GOT3 (cell line): ENCODE measurements around the gene HECW1.
"Not testable (repeated sequence)": the region's sequence is repeated elsewhere in the genome, so short reads cannot be mapped to it uniquely, and the experiment has no call there.

Source experiments
- DNase-seq: peaks from one replicate; lab custom pipeline; 2025; ENCODE audit warnings: mixed read lengths; lab: John Stamatoyannopoulos, UW

Gene HECW1

DNA sequence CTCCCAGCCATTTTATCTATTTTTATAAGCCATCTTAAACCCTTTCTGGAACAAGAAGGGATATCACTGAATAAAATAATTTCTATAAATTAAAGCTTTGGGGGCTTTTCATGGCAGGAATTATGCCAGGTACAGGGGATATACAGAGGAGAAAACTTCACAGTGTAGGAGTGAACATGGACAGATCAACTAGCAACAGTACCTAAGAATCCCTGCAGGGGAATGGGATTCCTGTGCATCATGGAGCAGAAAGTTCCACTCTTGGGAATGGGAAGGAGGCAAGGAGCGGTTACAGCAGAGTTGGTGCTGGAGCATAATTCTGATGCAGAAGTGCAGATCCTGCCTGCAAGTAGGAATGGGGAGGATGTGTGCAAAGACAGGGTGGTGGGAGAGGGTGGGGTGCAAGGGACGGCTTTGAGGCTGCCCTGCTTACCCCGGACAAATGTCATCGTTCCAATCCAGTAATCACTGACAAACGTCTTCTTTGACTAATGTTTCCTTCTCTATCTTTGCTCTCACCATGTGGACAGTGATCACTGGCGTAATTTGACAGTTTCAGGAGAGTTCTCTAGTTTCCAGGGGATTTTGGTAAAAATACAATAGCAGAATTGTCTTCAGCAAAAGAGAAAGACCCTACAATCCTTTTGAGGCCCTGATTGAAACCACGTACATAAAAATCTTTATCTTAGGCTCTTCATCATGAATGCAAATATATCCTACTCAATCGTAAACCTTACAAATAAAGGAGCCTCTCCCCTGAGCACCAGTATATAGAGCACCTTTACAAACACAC lies 196.7 kb downstream of the HECW1 start:
- no peak for DNase-seq

DNA sequence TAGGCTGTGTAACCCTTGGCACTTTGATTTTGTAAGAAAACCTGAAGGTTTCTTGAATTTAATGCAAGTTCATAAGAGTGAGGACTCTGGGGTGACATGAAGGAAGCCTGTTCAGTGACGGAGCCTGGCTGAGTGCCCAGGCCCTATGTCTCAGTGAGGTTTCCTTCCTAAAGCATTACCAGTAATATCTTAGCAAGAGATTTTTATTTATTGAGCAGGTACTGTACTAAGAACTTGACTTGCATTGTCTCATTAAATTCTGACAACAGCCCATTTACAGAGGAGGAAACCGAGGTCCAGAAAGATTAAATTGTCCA lies 197.2 kb downstream of the HECW1 start:
- no peak for DNase-seq

DNA sequence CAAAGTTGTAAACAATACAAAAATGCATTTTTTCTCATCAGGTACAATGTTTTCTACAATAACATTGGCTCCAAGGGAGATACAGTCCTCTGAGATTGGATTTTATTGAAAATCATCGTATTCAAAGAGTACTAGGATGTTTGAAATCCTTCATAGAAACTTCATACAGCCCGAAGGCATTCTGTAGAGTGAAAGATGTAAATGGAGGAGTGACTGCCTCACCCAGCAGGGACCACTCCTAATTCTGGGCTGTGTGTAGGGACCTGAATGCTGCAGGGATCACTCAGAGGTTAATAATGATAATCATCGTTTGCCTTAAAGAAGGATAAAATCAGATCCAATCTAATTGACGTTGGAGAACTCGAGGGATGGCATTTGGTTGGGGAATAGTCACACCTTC lies 198.6 kb downstream of the HECW1 start:
- DNase-seq: no peak

DNA sequence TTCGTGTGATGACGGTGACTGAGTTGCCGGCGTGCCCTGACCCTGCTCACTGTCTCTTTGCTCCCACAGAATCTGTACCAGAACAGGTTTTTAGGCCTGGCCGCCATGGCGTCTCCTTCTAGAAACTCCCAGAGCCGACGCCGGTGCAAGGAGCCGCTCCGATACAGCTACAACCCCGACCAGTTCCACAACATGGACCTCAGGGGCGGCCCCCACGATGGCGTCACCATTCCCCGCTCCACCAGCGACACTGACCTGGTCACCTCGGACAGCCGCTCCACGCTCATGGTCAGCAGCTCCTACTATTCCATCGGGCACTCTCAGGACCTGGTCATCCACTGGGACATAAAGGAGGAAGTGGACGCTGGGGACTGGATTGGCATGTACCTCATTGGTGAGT lies 199.2 kb downstream of the HECW1 start:
- DNase-seq: no peak

DNA sequence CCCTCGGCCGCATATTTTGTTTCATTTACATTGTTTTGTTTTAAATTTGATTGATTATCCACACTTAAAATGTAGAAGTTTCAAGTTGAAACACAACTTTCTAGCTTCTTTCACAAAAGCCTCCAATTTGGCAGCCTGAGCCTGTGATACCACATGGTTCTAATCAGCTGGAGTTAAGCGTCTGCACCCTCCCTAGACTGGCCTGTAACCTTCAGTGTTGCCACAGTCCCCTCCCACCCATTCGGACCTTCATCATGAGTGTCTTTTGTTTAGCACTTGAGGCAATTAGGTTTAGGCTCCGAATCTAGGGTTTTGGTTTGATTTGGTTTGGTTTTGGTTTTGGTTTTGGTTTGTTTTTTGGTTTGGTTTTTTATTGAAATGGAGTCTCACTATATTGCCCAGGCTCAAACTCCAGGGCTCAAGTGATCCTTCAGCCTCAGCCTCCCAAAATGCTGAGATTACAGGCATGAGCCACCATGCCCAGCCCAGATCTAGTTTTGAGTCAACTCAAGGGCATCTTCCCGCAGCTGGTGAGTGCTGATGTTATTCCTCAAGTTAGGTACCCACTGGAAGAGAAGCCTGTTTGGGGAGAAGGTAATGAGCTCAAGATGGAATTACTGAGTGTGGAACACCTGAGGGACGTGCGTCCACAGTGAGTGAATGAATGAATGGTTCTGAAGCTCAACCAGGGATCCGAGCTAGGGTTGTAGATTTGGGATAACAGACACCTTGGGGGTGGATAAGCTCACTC lies 201.4 kb downstream of the HECW1 start:
- DNase-seq: no peak

DNA sequence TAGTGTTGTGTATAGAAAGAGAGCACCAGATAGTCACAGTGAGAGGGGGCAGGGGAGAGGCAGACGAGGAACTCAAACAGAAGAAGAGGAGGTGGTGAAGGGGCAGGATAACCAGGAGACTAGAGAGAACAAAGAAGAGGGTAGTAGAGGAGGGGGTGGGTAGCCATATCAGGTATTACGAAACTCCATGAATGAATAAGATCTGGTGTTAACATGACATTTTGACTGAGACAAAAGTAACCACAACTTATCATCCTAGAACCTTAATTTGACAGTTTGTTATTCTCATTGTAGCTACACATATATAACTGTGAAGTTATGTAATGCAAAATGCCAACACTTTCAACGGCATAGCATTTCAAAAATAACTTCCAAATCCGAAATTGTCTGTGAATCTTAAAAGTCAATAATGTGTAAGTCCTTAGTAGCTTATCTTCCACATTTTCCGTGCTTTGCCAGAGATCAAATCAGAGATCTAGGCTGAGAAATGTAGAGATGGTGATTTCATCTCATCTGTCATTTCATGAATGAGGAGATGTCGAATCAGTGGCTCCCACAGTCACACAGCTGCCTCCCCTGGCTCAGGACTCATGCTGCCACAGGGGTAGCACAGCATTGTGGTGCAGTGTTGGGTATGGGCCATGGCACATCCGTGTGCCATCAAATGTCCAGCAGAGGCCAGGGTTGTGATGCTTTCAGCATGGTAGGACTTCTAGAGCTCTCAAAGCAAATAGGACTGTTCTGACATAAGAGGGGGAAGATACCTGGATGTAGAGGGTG lies 202.1 kb downstream of the HECW1 start:
- DNase-seq: no peak

DNA sequence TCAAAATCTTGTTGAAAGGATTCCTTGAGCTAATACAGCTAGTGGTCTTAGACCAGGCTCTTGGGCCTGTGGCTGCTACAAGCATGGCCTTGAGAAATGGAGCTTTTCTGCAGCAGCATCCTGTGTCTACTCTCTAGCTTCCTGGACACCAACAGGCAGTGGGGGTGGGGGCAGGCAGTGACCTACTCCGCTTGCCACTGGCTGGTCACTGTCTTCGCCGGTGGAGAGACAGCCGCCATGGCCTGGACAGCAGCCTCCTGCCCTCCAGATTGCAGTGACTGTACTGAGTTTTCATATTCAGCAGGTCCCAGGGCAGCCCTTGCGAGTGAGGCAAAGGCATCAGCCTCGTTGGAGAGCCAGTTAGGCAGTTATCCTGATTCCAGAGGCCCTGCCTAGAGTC lies 204.6 kb downstream of the HECW1 start:
- no peak for DNase-seq

DNA sequence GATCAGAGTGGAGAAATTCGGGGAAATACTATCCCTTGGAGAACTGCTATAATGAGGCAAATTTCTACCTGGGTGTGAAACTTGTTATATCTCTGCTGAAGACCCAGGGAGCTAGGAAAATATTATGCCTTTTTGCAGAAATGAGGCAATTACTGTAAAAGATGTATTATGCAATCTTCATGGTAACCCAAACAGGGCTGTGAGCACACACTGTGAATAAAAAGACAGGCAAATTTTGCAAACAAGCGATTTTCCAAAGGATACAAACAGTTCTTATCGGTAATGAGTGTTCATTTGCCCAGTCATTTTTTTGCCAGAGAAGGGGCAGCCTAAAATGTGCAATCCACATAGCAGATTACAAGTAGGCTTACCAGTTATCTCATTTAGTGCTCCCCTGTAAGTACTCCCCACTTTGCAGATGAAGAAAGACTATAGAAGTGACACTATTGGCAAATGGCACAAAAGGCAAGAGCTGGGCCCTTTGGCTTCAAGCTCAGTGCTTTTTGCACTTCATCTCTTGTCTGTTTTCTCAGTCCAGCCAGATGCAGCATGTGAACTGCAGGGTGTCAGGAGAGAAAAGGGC lies 205.8 kb downstream of the HECW1 start:
- DNase-seq: no peak

DNA sequence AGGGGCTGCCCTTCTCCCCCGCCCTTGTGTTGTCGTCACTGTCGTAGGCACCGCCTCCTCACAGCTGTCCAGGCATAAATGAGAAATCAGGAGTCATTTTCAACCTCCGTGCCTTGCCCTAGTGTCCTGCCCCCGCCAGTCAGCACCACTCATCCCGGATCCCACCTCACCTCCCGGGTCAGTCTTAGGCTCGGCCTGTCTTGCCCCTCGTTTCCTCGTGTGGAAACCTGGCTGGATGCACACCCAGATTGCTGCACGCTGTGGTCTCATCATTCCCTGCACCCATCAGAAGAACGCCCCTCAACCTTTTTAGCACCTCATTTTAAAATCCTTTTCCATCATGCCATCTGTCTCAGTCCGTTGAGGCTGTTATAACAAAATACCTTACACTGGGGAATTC lies 213.1 kb downstream of the HECW1 start:
- DNase-seq: no peak

DNA sequence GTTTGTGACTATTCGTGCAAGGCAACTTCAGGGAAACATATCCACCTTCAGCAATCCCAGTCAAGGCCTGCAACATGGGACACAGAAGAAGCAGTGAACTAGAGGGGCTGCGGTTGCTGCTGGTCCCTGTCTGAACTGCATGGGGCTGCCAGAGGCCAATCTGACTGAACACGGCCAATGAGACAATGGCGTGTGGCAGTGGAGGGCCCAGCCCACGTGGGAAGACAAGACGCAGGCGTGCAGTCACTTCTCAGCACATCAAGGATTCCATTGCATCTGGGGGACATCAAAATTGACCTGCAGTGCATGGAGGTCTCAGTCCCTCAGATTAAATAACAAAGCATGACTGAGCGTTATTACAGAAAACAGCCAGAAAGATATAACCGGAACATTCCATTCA lies 215.9 kb downstream of the HECW1 start:
- no peak for DNase-seq

DNA sequence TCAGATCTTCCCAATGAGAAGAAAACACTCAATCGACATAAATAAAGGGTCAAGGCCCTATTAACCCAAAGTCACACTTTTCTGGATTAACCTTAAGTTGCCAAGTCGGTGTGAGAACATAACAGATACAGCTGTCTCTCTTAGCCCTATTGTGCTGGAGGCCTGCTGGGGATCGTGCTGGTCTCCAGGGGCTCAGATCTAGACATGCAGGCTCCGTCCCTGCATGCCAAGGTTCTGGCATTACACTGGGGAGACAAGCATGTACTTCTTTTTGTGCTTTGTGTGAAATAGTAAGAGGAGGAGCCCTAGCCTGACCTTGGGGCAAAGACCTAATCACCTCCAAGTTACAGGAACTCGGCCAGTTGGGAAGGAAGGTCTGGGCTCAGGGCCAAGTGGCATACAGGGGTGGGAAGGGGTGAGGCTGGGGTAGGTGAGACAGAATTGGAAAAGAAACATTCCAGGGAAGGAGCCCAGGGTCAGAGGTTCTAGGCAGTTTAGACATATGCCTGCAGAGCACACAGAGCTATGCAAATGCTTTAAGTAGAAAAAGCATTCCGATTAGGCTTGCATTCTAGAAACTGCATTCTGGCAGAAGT lies 216.4 kb downstream of the HECW1 start:
- no peak for DNase-seq

DNA sequence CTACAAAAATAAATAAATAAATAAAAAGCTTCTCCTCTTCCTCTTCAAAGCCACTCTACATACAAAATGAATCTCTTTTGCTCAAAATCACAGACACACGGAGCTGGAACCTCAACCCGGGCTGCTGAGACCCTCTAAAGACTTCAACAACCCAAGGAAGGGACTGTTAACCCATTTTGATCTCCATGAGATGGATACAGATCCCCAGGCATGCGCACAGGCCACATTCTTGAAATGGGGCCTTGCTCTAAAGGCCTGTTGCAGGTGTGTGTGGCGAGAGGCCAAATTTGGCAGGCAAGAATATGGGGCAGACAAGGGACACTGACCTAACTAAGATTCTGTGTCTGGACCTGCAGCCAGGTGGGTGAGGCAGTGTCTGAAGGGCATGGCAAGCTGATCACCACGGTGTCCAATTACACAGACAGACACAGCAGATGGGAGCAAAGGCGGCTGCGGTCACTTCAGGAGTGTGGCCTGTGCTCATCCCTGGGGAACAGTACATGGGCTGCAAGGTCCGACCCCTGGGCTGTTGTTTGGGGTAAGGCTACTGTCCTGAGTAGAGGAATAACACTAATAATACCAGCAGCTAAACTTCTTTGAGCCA lies 219.8 kb downstream of the HECW1 start:
- DNase-seq: no peak

DNA sequence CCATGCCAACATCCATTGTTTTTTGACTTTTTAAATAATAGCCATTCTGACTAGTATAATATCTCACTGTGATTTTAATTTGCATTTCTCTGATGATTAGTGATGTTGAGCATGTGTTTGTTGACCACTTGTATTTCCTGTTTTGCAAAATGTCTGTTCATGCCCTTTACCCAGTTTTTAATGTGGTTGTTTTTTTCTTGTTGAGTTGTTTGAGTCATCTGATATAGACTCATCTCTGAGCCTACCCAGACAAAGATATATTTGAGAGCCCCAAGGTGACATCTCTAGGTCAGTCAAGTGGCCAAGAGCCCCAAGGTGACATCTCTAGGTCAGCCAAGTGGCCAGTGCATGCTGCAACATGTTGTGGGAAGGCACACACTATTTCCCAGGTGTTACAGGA lies 224.7 kb downstream of the HECW1 start:
- DNase-seq: no peak

DNA sequence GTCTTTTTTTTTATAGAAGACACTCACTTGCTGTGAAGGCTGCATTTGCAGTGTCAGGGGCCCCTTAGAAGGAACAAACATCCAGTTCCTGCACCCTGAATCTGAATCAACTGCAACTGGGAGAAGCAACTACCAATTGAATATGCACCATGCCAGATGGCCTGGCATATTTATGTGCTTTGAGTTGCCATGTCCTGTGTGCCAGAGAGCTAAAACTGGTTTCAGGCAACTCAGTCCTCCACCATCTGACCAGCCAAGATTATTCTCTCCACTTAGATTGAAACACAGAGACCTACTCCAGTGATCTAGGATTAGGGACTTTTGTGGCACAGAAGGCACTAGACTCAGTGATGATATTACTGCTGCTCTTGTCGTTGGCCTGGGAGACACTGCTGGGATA lies 225.4 kb downstream of the HECW1 start:
- no peak for DNase-seq

DNA sequence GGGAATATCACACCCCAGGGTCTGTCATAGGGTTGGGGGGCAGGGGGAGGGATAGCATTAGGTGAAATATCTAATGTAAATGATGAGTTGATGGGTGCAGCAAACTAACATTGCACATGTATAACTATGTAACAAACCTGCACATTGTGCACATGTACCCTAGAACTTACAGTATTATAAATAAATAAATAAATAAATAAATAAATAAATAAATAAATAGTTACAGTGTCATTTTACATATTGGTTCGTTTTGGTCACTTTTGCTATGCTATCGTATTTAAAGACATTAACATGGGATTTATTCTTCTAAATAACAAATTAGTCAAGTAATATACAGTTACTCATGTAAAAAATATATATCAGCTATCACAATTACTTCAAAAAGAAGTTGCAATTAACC lies 228.7 kb downstream of the HECW1 start:
- DNase-seq: no peak

DNA sequence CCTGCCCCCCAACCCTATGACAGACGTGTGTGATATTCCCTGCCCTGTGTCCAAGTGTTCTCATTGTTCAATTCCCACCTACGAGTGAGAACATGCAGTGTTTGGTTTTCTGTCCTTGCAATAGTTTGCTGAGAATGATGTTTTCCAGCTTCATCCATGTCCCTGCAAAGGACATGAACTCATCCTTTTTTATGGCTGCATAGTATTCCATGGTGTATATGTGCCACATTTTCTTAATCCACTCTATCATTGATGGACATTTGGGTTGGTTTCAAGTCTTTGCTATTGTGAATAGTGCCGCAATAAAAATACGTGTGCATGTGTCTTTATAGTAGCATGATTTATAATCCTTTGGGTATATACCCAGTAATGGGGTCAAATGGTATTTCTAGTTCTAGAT lies 231.0 kb downstream of the HECW1 start:
- not testable (repeated sequence) for DNase-seq

DNA sequence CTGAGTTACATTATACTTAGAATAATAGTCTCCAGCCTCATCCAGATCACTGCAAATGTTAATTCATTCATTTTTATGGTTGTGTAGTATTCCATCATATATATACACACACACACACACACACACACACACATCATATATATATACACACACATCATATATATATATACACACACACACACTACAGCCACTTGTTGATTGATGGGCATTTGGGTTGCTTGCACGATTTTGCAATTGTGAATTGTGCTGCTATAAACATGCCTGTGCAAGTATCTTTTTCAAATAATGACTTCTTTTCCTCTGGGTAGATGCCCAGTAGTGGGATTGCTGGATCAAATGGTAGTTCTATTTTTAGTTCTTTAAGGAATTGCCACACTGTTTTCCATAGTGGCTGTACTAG lies 233.2 kb downstream of the HECW1 start:
- not testable (repeated sequence) for DNase-seq

DNA sequence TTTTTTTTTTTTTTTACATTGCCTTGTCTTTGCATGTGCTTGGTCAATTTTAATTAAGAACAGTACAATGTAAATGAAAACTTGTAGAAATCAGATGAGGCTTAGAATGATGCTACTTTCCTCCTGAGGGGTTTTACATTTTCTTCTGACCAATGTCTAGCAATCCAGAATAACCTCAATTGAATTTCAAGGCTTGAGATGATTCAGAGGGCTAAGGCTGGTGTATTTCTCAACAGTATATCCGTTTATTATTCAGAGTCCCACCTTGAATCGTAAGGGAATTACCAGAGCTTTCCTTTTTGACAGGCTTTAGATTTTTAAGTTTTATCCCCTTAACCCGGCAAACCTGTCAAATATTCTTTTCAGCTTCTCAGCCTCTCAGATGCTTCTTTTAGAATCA lies 239.2 kb downstream of the HECW1 start:
- no peak for DNase-seq

DNA sequence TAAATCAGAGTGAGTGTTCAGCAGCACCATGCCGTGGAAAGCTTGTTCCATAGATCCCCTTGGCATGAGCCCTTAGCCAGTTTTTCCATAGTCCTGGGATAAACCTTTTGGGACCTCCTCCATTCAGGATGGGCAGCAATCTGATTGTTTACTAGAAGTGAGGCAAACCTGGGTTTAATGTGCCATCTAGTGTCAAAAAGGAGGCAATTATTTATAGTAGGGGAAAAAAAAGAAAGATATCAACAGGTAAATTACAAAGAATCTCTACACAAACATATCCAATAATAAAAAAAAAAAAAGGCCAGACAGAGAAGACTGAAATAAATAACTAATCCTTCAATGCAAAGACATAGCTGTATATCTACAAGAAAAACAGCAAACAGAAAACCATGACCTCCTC lies 241.5 kb downstream of the HECW1 start:
- no peak for DNase-seq

DNA sequence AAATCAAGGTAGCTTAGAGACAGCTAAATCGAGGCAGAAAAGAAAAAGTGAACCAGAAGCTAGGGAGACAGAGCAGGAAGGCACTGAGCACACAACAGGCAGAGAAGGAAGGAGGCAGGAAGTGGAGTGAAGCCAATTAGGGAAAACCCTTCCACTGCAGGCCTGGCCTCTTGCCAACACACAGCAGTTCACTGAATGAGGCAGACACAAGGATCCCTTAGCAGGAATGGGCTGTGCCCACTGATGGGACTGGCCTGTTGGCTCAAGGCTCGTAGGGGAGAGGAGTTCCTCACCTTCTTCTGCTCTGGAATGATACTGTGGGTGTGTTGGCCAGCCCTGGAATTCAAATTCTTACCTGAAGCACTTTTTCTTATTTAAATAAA lies 250.2 kb downstream of the HECW1 start:
- no peak for DNase-seq

DNA sequence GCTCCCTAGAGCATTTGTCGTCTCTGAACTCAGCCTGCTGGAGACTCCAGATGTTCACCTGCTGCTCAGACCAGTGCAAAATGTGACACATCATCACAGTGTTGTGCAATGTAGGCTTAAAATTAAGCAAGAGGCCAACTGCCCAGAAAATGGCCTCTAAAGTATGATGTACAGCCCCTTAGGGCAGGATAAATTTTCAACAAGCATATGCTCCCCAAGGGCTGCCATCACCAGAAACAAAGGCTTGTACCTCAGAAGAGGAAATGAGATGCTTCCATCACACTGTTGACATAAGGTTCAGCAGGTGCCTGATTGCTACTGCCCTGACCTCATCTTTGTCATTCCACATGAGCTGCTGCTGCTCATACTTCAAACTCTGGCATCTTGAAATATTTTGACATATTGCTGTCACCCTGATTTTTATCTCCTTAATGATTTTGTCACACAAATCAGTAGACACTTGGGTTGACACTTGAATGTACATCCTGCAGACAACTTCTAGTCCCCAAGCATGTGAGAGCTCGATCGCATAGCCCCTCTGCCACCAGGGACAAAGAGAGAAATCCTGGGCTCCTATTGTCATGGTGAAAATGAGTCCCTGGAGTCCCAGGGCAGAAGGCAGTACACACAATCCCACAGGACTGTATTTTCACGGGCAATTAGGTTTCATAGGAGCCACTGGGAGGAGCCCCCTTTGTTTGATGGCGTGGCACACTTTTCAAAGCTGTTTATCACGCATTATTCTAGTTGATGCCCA lies 250.8 kb downstream of the HECW1 start:
- DNase-seq: no peak
